ENCODE data around the gene VAV3.

DNA sequence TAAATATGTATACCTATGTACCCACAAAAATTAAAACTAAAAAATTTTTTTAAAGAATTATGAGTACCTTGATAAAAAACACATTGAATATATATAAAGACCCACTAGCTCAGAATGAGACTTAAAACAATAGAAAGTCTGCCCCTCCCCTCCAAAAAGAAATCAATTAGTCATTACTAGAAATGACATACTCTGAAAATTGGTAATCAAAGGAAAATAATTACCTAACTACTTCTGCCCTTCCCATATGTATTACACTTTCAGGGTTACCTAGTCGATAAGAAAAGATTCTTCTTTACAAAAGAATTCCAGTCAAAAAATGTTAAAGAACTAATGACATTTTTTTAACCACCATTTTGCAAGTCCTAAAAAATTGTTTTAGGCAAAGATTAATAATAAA lies 34.7 kb downstream of the VAV3 start:
- TF ChIP-seq CTCF (IDR thresholded peaks at IDR 0.05) (no peak), POLR2A (IDR thresholded peaks at IDR 0.05) (no peak)

Data from body of pancreas (tissue), 4 donors.